Suprapubic skin (tissue), 3 donors: Measurements from ENCODE around the gene CSF1R.

Experiments used
- EP300 ChIP-seq: sonication (generic); formaldehyde crosslinking; IDR thresholded peaks from one replicate; pipeline ENCODE4 v1.6.1; 2017; ENCODE audit warnings: antibody characterized with exemption
- TF ChIP-seq, protein P1 (sequence below), 2 donors: fragments of 200-600 bp in 1 of 2; fragments of 450-650 bp in 1 of 2; sonication (generic) in 1 of 2; IDR thresholded peaks; one replicate each; pipeline ENCODE4 v1.5.1; 2016 to 2019; ENCODE audit warnings: antibody characterized with exemption in 2 of 2, mild to moderate bottlenecking in 1 of 2, moderate library complexity in 1 of 2

DNA sequence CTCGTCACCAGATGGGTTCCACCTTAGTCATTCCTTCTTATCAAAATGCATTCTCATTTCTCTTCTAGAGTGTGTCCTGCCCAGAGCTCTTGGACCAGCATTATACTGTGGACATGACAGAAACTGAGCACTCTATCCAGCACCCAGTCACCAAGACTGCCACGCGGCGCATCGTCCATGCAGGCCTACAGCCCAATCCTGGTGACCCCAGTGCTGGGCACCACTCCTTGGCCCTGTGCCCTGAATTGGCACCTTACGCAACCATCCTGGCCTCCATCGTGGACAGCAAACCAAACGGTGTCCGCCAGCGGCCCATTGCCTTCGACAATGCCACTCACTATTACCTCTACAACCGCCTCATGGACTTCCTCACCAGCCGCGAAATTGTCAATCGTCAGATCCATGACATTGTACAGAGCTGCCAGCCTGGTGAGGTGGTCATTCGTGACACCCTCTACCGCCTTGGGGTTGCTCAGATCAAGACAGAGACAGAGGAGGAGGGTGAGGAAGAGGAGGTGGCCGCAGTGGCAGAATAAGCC is 34.6 kb downstream of the CSF1R start:
- TF ChIP-seq EP300: no peak
- TF ChIP-seq, protein P1, sequence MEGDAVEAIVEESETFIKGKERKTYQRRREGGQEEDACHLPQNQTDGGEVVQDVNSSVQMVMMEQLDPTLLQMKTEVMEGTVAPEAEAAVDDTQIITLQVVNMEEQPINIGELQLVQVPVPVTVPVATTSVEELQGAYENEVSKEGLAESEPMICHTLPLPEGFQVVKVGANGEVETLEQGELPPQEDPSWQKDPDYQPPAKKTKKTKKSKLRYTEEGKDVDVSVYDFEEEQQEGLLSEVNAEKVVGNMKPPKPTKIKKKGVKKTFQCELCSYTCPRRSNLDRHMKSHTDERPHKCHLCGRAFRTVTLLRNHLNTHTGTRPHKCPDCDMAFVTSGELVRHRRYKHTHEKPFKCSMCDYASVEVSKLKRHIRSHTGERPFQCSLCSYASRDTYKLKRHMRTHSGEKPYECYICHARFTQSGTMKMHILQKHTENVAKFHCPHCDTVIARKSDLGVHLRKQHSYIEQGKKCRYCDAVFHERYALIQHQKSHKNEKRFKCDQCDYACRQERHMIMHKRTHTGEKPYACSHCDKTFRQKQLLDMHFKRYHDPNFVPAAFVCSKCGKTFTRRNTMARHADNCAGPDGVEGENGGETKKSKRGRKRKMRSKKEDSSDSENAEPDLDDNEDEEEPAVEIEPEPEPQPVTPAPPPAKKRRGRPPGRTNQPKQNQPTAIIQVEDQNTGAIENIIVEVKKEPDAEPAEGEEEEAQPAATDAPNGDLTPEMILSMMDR (IDR thresholded peaks at IDR 0.05): no peak
